Sigmoid colon (tissue), 7 donors: ENCODE results near the gene GPR75. TPM values are rescaled to one million over a fixed set of nuclear protein-coding genes. Genes with fewer than 3 reads are reported as not detected.

Source experiments
- DNase-seq: peaks from one replicate; pipeline ENCODE4 v3.0.0-alpha.2; 2019
- H3K27ac ChIP-seq, 4 donors: fragments of 200-600 bp; sonication (generic); one replicate each; pipeline ENCODE4 v1.5.1; 2016 to 2019; ENCODE audit warnings: mild to moderate bottlenecking in 1 of 4
- H3K27me3 ChIP-seq, 3 donors: fragments of 200-600 bp; sonication (generic); one replicate each; pipeline ENCODE4 v1.5.1; 2019; ENCODE audit warnings: mild to moderate bottlenecking in 1 of 3
- H3K36me3 ChIP-seq, 4 donors: fragments of 200-600 bp; sonication (generic); one replicate each; pipeline ENCODE4 v1.5.1; 2016 to 2019
- H3K4me1 ChIP-seq, 4 donors: fragments of 200-600 bp; sonication (generic); one replicate each; pipeline ENCODE4 v1.5.1; 2017 to 2019
- H3K4me3 ChIP-seq, 4 donors: fragments of 200-600 bp; sonication (generic); one replicate each; pipeline ENCODE4 v1.5.1; 2017 to 2019; ENCODE audit warnings: mild to moderate bottlenecking in 2 of 4, moderate library complexity in 1 of 4
- H3K9me3 ChIP-seq, 4 donors: fragments of 200-600 bp in 3 of 4; sonication (generic) in 3 of 4; one replicate each; pipeline versions ENCODE4 v1.5.1 to v1.6.1; 2013 to 2019
- CTCF ChIP-seq, 4 experiments: fragments of 450-650 bp in 3 of 4; fragments of 200-600 bp in 1 of 4; IDR thresholded peaks; one replicate each; pipeline ENCODE4 v1.5.1; 2016 to 2019; ENCODE audit warnings: antibody characterized with exemption in 4 of 4, mild to moderate bottlenecking in 3 of 4, moderate library complexity in 2 of 4
- EP300 ChIP-seq, 4 donors: sonication (generic); formaldehyde crosslinking; IDR thresholded peaks; one replicate each; pipeline ENCODE4 v1.6.1; 2017; ENCODE audit warnings: antibody characterized with exemption in 4 of 4
- POLR2A ChIP-seq, 2 donors: fragments of 450-650 bp; IDR thresholded peaks; one replicate each; pipeline ENCODE4 v1.6.1; 2016; ENCODE audit warnings: antibody characterized with exemption in 2 of 2, mild to moderate bottlenecking in 2 of 2, moderate library complexity in 2 of 2
- POLR2AphosphoS5 ChIP-seq, 4 donors: sonication (generic); formaldehyde crosslinking; IDR thresholded peaks; one replicate each; pipeline ENCODE4 v1.6.1; 2017; ENCODE audit warnings: antibody characterized with exemption in 4 of 4
- WGBS, 2 donors: extraction: QIAGEN DNeasy Blood & Tissue Kit; methylation state at CpG; one replicate each; pipeline ENCODE4 v1.1.7; 2013; 5-methylcytosine and 5-hydroxymethylcytosine counted together
- intact Hi-C: fragments of 100-400 bp; cut with DNase I; formaldehyde crosslinking; loops from one replicate; pipeline ENCODE4 v1.15.1; 2023
- polyA plus RNA-seq, 3 donors: library from polyadenylated mRNA; stranded (reverse); fragments of 200-250 nt; gene quantifications; one replicate each; pipeline ENCODE4 v1.2.3, GENCODE V29; 2013
- total RNA-seq, 4 donors: library from RNA; depleted of rRNA; stranded (reverse); fragments of >200 nt; gene quantifications; one replicate each; pipeline ENCODE4 v1.1.0, GENCODE V29; 2016
- donor health status: healthy with polysubstance abuse.
- donor health status: Bipolar disorder and iron deficiency.
- donor health status: healthy.

GPR75 gene
- total and polyA plus RNA-seq, 7 donors: 1.3 to 6.4 (median 2.2) TPM; not detected in 2

GRCh38 chr2:53829273-53829979, 30.3 kb downstream of the GPR75 start:
- intact Hi-C loops: no loop called here
- WGBS, 2 donors: 90% methylated on average over 11 of the region's 11 CpGs
- no peaks in the 10 kb centered on the region for H3K4me1 ChIP-seq
- no peak overlapping the region for H3K27ac ChIP-seq
- no peak for TF ChIP-seq CTCF (IDR thresholded peaks at IDR 0.05)
- peaks cover 0 to 6% (median 3%) of the 10 kb centered on the region in 4 donors for H3K36me3 ChIP-seq
- H3K9me3 ChIP-seq: peaks cover 0 to 5% (median 0%) of the 10 kb centered on the region in 4 donors
- no peak for DNase-seq
- no peaks in the 10 kb centered on the region for H3K27me3 ChIP-seq
- no peak overlapping the region for H3K4me3 ChIP-seq

GRCh38 chr2:53828331-53828730, 31.4 kb downstream of the GPR75 start:
- DNase-seq: no peak
- 96 to 97% methylated on average over 4 of the region's 4 CpGs for WGBS, 2 donors
- Histone ChIP-seq H3K9me3 (peaks cover 0 to 5% (median 0%) of the 10 kb centered on the region in 4 donors), H3K36me3 (peaks cover 0 to 6% (median 3%) of the 10 kb centered on the region in 4 donors), H3K27me3 (no peaks in the 10 kb centered on the region), H3K27ac (no peak overlapping the region), H3K4me1 (no peaks in the 10 kb centered on the region), H3K4me3 (no peak overlapping the region)
- TF ChIP-seq POLR2A (IDR thresholded peaks at IDR 0.05) (no peak), CTCF (IDR thresholded peaks at IDR 0.05) (no peak), EP300 (IDR thresholded peaks at IDR 0.05) (no peak), POLR2AphosphoS5 (IDR thresholded peaks at IDR 0.05) (no peak)
- intact Hi-C loops: no loop called here

GRCh38 chr2:53827398-53828175, 32.2 kb downstream of the GPR75 start:
- intact Hi-C loops: no loop called here
- peaks cover 0 to 5% (median 0%) of the 10 kb centered on the region in 4 donors for H3K9me3 ChIP-seq
- H3K27me3 ChIP-seq: no peaks in the 10 kb centered on the region
- no peak overlapping the region for H3K4me3 ChIP-seq
- WGBS, 2 donors: 94 to 95% methylated on average over 3 of the region's 3 CpGs
- TF ChIP-seq POLR2AphosphoS5 (IDR thresholded peaks at IDR 0.05) (no peak), CTCF (IDR thresholded peaks at IDR 0.05) (no peak), POLR2A (IDR thresholded peaks at IDR 0.05) (no peak), EP300 (IDR thresholded peaks at IDR 0.05) (no peak)
- DNase-seq: no peak
- H3K36me3 ChIP-seq: peaks cover 0 to 6% (median 3%) of the 10 kb centered on the region in 4 donors
- no peaks in the 10 kb centered on the region for H3K4me1 ChIP-seq
- H3K27ac ChIP-seq: peak overlapping the region in 1 of 4 donors; percentile 55

GRCh38 chr2:53826587-53827397, 33.0 kb downstream of the GPR75 start:
- 78 to 82% methylated on average over 3 of the region's 3 CpGs for WGBS, 2 donors
- peaks cover 0 to 6% (median 3%) of the 10 kb centered on the region in 4 donors for H3K36me3 ChIP-seq
- no peaks in the 10 kb centered on the region for H3K4me1 ChIP-seq
- no peaks in the 10 kb centered on the region for H3K27me3 ChIP-seq
- peak overlapping the region in 2 of 4 donors; percentile 12 to 55 for H3K27ac ChIP-seq
- DNase-seq: no peak
- H3K9me3 ChIP-seq: peaks cover 0 to 5% (median 0%) of the 10 kb centered on the region in 4 donors
- TF ChIP-seq CTCF (IDR thresholded peaks at IDR 0.05) (no peak), POLR2AphosphoS5 (IDR thresholded peaks at IDR 0.05) (peak in 1 of 4 donors; percentile 38)
- no peak overlapping the region for H3K4me3 ChIP-seq
- intact Hi-C loops: no loop called here
